ENCODE data around the gene GLRX5.
A peak's percentile ranks its signal among the peaks of the same experiment; 100 is the strongest.

The GLRX5 gene

GRCh38 chr14:95515596-95516552 is 19.0 kb upstream of the GLRX5 start:
- peak; percentile 74 to 84 (median 77) for DNase-seq (ENCODE audit: low read depth in 2 of 3, low spot score in 2 of 3)

- no peak for DNase-seq (ENCODE audit: low read depth in 2 of 3, low spot score in 2 of 3)
These were observed 18.2 kb upstream of the GLRX5 start, which contains the start of gene SYNE3 for GRCh38 chr14:95516554-95517181. TSS of gene SYNE3 (minus strand) at chr14:95516650. CDS start at chr14:95475821, 40,829 bp downstream.

GRCh38 chr14:95518045-95518751 is 16.7 kb upstream of the GLRX5 start:
- DNase-seq (ENCODE audit: low read depth in 2 of 3, low spot score in 2 of 3) = no peak

GRCh38 chr14:95519699-95520098 is 15.2 kb upstream of the GLRX5 start:
- DNase-seq (ENCODE audit: low read depth in 2 of 3, low spot score in 2 of 3) = peak in 1 of 3 experiments; percentile 49

- DNase-seq (ENCODE audit: low read depth in 2 of 3, low spot score in 2 of 3) = no peak
These were observed 14.5 kb upstream of the GLRX5 start for GRCh38 chr14:95520346-95520745.

GRCh38 chr14:95521001-95521400 is 13.8 kb upstream of the GLRX5 start:
- no peak for DNase-seq (ENCODE audit: low read depth in 2 of 3, low spot score in 2 of 3)

- DNase-seq (ENCODE audit: low read depth in 2 of 3, low spot score in 2 of 3) = no peak
These were observed 12.7 kb upstream of the GLRX5 start for GRCh38 chr14:95522116-95522515.

GRCh38 chr14:95522556-95522955 is 12.3 kb upstream of the GLRX5 start:
- no peak for DNase-seq (ENCODE audit: low read depth in 2 of 3, low spot score in 2 of 3)

- DNase-seq (ENCODE audit: low read depth in 2 of 3, low spot score in 2 of 3) = no peak
These were observed 11.6 kb upstream of the GLRX5 start for GRCh38 chr14:95523051-95523814.

- DNase-seq (ENCODE audit: low read depth in 2 of 3, low spot score in 2 of 3) = no peak
These were observed 10.9 kb upstream of the GLRX5 start for GRCh38 chr14:95523815-95524448.

GRCh38 chr14:95524706-95525512 is 9.9 kb upstream of the GLRX5 start:
- DNase-seq (ENCODE audit: low read depth in 2 of 3, low spot score in 2 of 3) = no peak

- DNase-seq (ENCODE audit: low read depth in 2 of 3, low spot score in 2 of 3) = no peak
These were observed 8.9 kb upstream of the GLRX5 start for GRCh38 chr14:95525999-95526398.

GRCh38 chr14:95526483-95527386 is 8.1 kb upstream of the GLRX5 start:
- no peak for DNase-seq (ENCODE audit: low read depth in 2 of 3, low spot score in 2 of 3)

GRCh38 chr14:95527387-95528002 is 7.4 kb upstream of the GLRX5 start:
- no peak for DNase-seq (ENCODE audit: low read depth in 2 of 3, low spot score in 2 of 3)

- no peak for DNase-seq (ENCODE audit: low read depth in 2 of 3, low spot score in 2 of 3)
These were observed 5.6 kb upstream of the GLRX5 start for GRCh38 chr14:95529216-95529615.

GRCh38 chr14:95530473-95531276 is 4.2 kb upstream of the GLRX5 start:
- DNase-seq (ENCODE audit: low read depth in 2 of 3, low spot score in 2 of 3) = no peak

GRCh38 chr14:95531473-95531872 is 3.4 kb upstream of the GLRX5 start:
- DNase-seq (ENCODE audit: low read depth in 2 of 3, low spot score in 2 of 3) = no peak

Measured in activated CD8-positive, alpha-beta memory T cell treated with anti-CD3 and anti-CD28 coated beads for 48 hours (primary cell).